GM18873 (cell line): ENCODE data around the gene VAT1L.

ENCODE experiments used
- ATAC-seq: cut with Tn5 transposase; IDR thresholded peaks from one replicate; pipeline ENCODE4 v1.9.1; 2021; ENCODE audit warnings: mild to moderate bottlenecking, moderate library complexity, moderate number of reproducible peaks; ENCODE audit not compliant: unreplicated experiment, low FRiP score

Gene VAT1L

DNA sequence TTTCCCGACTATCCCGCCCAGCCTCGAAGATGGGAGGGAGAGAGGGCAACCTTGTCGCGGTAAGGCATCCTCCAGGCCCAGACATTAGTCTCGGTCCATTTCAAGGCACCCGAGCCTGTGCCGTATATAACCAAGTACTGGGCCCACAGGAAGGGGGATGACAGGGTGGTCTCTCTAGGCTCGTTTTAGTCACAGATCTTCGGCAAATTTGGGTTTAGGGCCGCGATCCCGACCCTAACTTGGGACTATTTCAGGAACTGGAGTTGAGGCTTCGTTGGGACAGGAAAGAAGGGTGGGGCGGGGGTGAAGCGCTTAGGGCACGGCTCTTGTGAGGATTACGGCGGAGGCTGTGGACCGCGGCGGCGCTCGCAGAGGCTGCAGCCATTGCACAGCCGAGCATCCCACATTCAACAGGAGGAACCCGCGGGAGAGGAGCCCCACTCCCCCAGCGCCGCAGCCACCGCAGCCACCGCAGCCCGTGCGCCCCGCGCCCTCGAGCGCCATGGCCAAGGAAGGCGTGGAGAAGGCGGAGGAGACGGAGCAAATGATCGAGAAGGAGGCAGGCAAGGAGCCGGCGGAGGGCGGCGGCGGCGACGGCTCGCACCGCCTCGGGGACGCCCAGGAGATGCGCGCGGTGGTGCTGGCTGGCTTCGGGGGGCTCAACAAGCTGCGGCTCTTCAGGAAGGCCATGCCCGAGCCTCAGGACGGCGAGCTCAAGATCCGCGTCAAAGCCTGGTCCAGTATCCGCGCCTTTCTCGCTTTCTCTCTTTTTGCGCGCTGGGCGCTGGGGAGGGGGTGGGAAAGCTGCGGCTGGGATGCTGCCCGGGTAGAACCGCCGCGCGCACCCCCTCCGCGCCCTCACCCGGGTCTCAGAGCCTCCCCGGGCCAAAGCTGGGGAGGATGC is at the start of gene VAT1L:
Gene VAT1L (plus strand): TSS at position 384 of the 904 bp plus-strand sequence. CDS start 119 bp downstream, at position 503.
- no peak for ATAC-seq

DNA sequence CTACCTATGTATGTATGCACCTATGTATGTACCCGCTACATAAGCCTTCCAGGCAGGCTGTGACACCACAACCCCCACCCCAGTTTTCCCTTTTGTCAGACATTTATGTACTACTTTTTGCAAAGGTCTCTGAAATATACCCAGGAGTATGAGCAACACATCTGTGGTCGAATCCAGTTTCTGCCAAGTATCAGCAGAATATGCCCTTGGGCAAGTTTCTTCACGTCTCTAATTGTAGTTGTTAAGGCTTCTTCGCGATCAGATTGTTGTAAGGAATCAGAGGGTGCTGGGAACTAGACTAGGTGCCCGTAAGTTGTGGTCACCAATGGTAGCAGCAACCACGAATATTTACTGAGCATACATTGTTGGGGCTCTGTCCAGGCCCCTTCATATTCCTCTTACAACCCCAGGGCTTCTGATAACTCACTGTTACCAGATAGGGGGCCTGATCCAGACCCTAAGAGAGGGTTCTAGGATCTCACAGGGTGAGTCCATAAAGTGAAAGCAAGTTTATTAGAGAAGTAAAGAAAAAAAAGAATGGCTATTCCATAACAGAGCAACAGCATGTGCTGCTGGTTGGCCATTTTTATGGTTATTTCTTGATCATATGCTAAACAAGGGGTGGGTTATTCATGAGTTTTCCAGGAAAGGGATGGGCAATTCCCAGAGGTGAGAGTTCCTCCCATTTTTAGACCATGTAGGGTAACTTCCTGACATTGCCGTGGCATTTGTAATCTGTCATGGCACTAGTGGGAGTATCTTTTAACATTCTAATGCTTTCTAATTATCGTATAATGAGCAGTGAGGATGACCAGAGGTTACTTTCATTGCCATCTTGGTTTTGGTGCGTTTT is 49.4 kb upstream of the VAT1L start:
- ATAC-seq = no peak

DNA sequence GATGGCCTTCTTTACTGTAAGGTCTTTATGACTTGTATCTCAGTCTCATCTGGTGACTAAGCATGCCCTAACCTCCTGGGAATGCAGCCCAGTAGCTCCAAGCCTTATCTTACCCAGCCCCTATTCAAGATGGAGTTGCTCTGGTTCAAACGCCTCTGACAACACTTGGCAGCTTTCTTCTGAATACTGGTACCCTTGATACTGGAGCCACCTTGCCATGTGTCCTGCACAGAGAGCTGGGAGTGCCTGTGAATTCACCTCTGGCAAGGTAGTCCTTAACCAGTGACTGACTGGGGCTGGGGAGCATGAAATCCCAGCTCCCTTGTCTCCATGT is 48.8 kb upstream of the VAT1L start:
- ATAC-seq = no peak

GRCh38 chr16:77744141-77744540 is 44.2 kb upstream of the VAT1L start:
- ATAC-seq = no peak

GRCh38 chr16:77745972-77746371 is 42.4 kb upstream of the VAT1L start:
- ATAC-seq = no peak

DNA sequence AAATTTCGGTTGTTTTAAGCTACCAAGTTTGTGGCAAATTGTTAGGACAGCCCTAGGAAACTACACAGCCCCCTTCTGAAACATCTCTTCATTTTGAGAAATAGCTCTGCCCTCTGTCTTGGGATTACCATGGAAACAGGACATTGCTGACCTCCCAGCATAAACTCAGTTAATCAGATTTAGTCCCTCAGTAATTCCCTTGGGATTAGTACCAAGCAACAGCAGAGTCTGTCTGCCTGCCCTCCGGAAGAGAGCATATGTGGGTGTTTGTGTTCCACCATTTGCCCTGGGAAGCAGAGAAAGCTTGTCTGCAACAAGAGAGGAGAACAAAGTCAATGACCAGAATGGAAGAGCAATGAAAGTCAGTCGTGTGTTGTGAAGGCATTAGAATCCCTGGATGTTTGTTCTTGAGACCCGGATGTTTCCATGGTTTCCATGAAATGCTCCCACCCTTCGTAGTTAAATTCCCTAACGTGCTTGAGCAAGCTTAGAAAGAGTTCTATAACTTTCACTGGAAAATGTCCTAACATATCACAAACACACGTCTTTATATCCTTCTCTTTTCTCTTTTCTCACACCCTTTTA is 39.9 kb upstream of the VAT1L start:
- no peak for ATAC-seq

GRCh38 chr16:77749415-77749814 is 38.9 kb upstream of the VAT1L start:
- ATAC-seq = no peak

- ATAC-seq = no peak
These were observed 30.3 kb upstream of the VAT1L start for GRCh38 chr16:77758046-77758445.

DNA sequence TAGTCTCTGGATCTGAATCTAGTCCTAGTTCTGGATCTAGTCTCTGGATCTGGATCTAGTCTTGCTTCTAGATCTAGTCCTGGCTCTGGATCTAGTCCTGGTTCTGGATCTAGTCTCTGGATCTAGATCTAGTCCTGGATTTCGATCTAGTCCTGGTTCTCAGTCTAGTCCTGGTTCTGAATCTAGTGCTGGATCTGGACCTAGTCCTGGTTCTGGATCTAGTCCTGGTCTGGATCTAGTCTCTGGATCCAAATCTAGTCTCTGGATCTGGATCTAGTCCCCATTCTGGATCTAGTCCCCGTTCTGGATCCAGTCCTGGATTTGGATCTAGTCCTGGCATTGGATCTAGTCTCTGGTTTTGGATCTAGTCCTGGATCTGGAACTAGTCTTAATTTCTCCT is 29.9 kb upstream of the VAT1L start:
- no peak for ATAC-seq

DNA sequence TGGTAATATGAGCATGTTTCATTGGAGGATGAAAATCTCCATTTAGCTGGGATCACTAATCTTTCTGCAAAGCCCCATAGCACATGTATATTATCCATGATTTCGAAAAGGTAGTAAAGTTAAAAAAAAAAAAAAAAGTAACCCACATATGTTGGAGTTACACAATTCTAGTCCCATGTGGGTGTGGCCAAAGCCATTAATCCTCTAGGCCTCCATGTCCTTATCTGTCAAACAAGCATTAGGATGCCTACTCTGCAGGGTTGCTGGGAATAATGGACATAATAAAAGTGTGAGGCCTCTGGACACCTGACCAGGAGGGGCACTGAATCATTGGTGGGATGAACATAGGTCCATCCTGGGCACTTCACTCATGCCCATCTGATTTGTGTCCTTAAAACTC is 29.2 kb upstream of the VAT1L start:
- no peak for ATAC-seq

DNA sequence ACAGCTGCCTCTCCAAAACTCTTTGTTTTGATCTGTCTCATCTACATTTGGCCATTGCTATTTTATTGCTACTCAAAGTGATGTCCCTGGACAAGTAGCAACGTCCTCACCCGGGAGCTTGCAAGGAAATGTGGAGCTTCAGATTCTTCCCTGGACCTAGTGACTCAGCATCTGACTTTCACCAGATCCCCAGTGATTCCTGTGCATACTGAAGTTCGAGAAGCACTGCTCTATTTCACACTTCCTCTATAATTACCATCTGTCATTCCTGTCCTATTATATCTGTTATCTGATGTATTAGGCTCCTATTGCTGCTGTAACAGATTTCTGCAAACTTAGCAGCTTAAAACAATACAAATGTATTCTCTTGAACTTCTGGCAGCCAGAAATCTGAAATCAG is 28.5 kb upstream of the VAT1L start:
- ATAC-seq = no peak

GRCh38 chr16:77760800-77761199 is 27.6 kb upstream of the VAT1L start:
- no peak for ATAC-seq

- ATAC-seq = no peak
These were observed 27.2 kb upstream of the VAT1L start for GRCh38 chr16:77761204-77761603.

- no peak for ATAC-seq
These were observed 26.1 kb upstream of the VAT1L start for GRCh38 chr16:77762262-77762661.

DNA sequence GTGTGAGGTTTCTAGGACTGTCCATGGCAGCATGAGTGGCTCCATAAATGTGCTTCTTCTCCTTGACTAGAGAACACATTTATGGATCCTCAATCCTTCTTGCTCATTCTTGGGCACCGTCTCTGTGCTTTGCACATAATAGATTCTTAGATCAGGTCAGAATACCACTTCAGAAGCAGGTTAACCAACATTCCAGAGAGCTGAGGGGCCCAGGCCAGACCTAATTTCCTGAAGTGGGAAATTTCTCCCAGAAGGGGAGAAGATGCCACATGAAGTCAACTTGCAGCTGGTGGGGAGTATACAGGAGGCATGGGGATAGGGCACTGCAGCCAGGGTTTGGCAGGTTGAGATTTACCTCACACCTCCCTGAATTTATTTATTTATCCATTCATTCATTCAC is 24.4 kb upstream of the VAT1L start:
- ATAC-seq = no peak

GRCh38 chr16:77767211-77767610 is 21.2 kb upstream of the VAT1L start:
- ATAC-seq = no peak

DNA sequence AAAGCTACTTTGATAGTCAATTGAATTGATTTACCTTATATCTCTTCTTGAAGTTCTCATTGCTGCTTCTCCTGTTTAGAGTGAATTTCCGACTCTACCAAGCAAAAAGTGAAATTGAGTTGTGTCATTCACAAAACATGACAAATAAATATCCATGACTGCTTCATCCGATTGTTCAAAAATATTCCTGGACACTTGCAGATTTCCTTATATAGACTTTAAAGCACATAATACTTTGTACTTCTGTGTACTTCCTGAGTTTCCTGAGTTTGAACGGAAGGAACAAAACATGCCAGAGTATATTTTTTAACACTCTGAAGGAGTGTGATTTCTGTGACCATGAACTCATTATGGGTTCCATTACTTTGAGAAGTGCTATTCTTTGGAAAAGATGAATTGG is 20.5 kb upstream of the VAT1L start:
- ATAC-seq = no peak

DNA sequence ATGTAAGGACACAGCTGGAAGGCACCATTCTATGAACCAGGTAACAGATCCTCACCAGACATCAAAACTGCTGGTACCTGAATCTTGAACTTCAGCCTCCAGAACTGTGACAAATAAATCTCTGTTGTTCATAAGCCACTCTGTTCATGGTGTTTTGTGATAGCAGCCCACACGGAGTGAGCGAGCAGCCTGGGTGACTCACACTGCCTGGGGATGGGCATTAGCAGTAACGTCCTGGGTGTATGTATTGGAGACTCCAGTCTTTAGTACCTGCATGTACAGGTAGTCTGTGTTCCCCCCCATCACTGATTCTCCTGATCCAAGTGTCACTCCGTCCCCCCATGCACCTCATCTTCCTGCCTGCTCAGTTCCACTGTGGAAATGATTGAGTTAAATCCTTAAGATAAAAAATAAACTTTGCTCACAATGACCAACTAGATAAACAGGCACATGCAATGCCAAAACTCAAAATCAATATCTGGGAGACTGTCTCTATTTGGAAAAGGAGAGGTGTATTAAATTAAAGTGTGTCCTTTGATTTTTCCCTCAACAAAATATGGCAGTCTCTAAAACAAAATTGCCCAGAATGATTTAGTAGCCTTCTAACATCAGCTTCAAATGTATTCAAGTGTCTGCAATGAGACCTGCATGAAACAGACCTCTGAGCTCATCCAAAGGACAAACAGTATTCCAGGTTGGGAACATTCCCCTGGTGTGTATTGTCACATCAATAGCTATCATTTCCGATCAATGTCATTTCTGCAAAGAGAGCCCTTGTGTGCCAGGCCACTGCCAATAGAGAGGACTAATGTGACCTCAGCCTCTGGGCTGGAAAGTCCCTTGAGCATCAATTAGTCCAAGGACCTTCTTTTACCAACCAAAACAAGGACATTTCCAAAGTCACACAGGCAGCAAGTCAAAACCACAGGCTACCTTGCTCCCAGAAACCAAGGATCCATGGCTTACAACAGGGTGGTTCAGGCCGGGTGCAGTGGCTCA is 12.2 kb upstream of the VAT1L start:
- no peak for ATAC-seq

- ATAC-seq = no peak
These were observed 10.6 kb upstream of the VAT1L start for GRCh38 chr16:77777745-77778144.

DNA sequence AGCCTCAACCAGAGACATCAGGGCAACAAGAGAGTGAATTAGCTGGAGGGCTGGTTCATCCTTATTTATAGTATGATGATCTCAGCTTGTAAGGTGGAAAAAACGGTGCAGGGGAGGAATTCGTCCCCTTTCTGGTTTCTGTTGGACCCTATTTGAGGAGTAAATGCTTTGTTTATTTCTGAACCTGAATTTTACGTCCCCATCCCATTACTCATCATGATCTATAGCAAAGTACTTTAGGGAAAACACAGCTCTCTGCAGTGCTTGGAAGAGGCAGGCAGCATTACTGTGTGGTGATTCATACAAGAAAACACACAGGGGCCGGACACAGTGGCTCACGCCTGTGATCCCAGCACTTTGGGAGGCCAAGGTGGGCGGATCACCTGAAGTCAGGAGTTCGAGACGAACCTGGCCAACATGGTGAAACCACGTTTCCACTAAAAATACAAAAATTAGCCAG is 8.0 kb upstream of the VAT1L start:
- no peak for ATAC-seq
